Adrenal gland (tissue), 5 donors: ENCODE data around the gene MTG2.

ENCODE experiments used
- CTCF ChIP-seq, 6 experiments: fragments of 450-650 bp in 4 of 6; fragments of 200-600 bp in 2 of 6; sonication (generic) in 1 of 6; IDR thresholded peaks; 1 replicate in 5 of 6; 2 replicates in 1 of 6; pipeline versions ENCODE4 v1.5.1 to v1.8.0; 2016 to 2021; ENCODE audit warnings: antibody characterized with exemption in 6 of 6, mild to moderate bottlenecking in 2 of 6, moderate library complexity in 1 of 6
- POLR2A ChIP-seq, 2 donors: fragments of 450-650 bp; IDR thresholded peaks; one replicate each; pipeline ENCODE4 v1.6.1; 2017; ENCODE audit warnings: antibody characterized with exemption in 2 of 2, mild to moderate bottlenecking in 2 of 2, moderate library complexity in 1 of 2
- donor health status: DM: no; HTN: no; CAD: no.

GRCh38 chr20:62157387-62158087 lies 25.3 kb upstream of the MTG2 start:
- TF ChIP-seq CTCF (IDR thresholded peaks at IDR 0.05) = no peak
- TF ChIP-seq POLR2A (IDR thresholded peaks at IDR 0.05) = no peak
